IPS DF 19.7 (cell line): ENCODE data around the gene NHLRC1.

Experiments
- DNase-seq: peaks from one replicate; pipeline ENCODE4 v3.0.0-alpha.2; 2013; ENCODE audit warnings: low read depth, low spot score

NHLRC1 gene

DNA sequence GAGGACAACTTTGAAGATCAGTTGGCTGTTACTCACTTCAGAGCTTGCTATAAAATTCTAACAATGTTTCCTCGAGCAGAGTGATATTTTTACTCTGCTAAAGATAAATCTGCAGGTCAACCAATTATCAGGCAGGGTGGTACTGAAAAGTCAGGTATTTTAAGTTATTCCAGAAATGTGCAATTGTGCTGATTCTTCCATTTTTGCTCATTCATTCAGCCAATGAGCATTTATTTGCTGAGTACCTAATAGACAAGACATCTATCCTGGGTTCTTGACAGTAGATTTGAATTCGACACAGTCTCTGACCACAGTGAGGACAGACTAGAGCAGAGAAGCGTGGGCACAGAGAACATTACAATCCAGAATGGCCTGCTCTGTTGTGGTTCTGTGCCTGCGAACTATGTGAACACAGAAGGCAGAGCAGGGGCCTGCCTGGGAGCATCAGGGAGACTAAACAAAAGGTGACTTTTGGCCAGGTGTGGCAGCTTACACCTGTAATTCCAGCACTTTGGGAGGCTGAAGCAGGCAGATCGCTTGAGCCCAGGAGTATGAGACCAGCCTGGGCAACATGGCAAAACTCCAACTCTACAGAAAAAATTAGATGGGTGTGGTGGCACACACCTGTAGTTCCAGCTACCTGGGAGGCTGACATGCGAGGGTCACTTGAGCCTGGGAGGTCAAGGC lies 17.6 kb upstream of the NHLRC1 start:
- no peak for DNase-seq

DNA sequence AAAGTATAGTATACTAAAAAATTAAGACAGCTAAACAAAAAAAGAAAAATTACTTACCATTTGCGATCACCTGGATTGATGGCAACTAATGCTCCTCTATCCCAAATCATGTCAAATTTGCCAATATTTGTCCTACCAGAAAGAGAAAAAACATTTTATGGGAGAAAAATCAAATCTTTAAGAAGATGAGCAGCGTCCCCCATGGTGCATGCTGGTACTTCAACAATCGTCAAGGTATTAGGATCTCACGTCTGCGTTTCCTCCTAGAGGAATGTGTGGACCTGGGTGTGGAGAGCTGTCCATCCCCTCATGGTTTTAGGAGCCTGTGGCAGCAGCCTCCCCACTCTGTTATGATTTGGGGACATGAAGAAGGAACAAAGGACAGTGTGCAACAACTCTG lies 16.4 kb upstream of the NHLRC1 start:
- no peak for DNase-seq

- no peak for DNase-seq
Observed at GRCh38 chr6:18136260-18136659, 13.8 kb upstream of the NHLRC1 start.

- no peak for DNase-seq
Observed at GRCh38 chr6:18135171-18135570, 12.7 kb upstream of the NHLRC1 start.

DNA sequence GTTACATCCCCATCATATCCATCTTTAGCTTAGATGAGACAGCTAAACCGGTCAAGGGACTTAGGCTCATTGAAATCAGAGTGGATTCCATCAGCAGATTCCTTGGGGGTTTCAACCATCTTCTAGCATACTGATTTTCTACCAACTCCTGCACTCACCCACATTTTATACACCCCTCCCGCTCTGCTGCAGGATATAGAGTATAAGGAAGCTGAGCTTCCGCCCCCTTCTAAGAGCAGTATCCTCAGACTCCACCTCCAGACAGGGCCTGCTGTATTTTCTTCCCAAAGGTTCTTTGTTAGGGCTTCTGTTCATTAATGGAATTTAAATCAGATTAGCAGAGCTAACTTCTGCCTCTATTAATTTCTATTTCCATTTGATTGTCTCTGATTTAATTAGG lies 9.9 kb upstream of the NHLRC1 start:
- DNase-seq = no peak

DNA sequence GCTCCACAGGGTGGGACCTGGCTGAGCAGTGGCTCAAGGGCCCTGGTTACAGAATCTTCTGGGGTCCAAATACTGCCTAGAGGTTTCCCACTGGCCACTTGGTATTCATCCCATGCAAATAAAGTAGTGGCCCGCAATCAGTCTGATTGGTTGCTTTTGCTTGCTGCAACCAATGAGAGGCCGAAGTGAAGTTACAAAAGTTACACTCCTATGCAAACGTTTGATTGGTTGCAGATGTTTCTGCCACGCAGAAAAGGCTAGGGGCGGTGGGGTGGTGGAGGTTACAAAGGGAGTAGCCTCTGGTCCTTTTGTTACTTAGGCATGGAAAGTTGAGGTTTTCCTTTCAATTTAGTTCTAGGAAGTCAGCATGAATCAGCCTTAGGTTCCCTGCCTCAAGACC lies 3.6 kb upstream of the NHLRC1 start:
- DNase-seq = no peak

DNA sequence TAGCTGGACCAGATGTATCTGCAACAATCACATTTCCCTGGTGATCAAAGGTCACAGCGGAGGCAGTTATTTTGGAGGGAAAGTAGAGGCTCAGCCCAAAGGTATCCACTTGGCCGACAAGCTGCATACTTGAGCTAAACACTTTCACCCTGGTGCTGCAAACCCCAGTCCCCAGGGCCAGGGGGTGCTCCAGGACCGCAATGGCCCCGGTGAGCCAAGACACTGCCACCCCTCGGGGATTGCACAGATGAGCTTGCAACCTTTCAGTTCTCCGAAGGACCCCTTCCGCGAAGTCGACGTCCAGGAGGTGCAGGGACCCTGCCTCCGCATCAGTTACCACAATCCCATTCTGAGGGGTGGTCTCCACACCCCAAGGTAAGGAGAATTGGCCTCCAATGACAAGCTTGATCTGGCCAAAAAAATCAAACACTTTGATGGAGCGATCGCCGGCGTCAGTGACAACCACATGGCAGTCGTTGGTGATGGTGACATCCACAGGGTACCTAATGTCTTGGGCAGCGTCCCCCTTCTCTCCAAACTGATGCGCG lies 823 bp downstream of the NHLRC1 start:
- no peak for DNase-seq

GRCh38 chr6:18119236-18119635 lies 3.2 kb downstream of the NHLRC1 start:
- no peak for DNase-seq

GRCh38 chr6:18118330-18118729 lies 4.1 kb downstream of the NHLRC1 start:
- no peak for DNase-seq

GRCh38 chr6:18117136-18117535 lies 5.3 kb downstream of the NHLRC1 start:
- no peak for DNase-seq

DNA sequence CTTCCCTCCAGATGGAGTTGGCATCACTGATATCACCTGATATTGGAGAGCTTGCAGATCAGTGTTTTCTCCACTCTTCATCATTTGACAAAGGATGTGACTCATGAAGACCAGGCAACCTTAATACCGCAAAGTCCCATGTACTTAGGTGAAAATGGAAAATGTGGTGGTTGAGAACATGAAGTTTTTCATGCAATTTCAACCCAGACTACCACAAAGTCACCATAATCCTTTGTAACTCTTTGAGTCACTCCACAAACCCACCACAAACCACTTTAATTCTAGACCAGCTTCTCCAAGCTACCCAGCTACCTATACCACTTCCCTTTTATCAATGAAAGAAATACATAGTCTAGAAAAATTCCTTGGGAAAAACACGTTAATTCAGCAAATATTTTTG lies 7.1 kb downstream of the NHLRC1 start:
- DNase-seq = no peak

- no peak for DNase-seq
Observed at GRCh38 chr6:18110162-18110561, 12.3 kb downstream of the NHLRC1 start.

- DNase-seq = no peak
Observed at GRCh38 chr6:18107061-18107460, 15.4 kb downstream of the NHLRC1 start.

DNA sequence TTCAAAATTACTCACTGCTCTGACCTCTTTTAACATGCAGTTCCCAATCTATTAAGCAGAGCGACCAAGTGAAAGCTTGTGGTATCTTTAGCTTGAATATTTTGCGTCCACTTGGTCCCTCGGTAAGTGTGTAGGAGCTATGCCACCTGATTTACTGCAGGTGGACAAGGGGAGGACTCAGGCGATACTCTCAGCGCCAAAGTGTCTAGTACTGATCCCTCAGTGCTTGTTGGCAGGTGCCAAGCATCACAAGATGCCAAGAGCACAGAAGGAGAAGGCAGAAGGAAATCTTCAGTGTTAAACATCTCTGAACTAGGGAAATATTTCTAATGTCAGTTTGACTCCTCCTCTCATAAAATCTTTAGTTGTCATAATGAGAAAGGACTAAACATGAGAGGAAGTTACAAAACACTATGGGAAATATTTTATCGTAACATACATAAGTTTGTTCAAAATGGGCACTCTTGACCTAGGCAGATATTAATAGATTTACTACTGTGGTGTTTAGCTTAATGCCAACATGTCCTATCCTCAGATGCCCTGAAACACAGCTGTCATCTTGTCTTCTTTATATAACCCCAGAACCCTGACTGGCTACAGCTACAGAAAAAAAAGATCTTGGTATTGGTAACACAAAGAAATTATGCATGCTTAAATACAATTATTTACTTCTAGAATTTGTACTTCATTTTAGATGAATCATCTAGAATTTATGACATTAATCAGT lies 19.5 kb downstream of the NHLRC1 start:
- DNase-seq = no peak

- no peak for DNase-seq
Observed at GRCh38 chr6:18101873-18102272, 20.6 kb downstream of the NHLRC1 start.

DNA sequence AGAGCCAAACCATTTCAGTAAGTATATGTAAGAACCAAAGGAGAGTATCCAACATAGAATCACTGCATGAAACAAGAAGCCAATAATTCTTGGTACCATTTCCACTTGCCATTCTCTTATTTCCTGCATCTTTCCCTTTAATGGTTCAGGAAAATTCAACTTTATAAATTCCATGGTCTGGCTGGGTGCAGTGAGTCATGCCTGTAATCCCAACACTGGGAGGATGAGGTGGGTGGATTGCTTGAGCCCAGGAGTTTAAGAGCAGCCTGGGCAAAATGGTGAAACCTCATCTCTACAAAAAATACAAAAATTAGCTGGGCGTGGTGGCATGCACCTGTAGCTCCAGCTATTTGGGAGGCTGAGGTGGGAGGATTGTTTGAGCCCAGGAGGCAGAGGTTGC lies 21.2 kb downstream of the NHLRC1 start:
- no peak for DNase-seq

- DNase-seq = no peak
Observed at GRCh38 chr6:18100296-18100695, 22.2 kb downstream of the NHLRC1 start.

DNA sequence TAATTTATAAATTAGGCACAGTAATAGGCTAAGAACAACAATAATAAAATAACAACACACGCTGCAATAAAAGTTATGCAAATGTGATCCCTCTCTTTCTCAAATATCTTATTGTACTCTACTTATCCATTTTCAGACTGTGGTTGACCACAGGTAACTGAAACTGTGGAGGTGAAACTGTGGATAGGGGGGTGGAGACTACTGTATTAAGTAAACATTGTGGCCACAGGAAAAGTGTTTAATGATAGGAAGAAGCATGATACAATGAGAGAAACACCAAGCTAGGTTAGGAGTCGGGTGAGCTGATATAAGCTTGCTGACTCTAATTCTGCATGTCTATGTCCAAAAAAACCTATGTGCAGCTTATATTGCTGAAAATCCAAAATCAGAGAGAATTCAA lies 23.0 kb downstream of the NHLRC1 start:
- DNase-seq = no peak

DNA sequence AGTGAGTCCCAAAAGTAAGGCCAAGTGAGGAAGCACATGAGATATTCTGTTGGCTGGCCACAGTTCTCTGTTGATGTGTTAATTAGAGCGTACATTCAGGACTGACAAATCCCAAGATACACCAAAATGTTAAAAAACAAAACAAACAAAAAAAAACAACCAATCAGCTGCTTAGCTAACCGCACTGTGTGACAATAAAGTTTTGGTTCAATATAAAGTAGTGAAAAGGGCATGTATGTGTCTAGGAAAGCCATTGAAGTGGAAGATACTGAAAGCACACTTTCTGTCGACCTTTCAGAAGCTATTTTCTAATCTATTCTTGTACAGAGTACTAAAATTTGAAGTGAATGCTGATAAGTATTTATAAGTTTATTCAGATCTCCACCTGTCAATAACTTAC lies 26.1 kb downstream of the NHLRC1 start:
- DNase-seq = no peak

GRCh38 chr6:18091382-18091781 lies 31.1 kb downstream of the NHLRC1 start:
- DNase-seq = no peak

GRCh38 chr6:18090349-18090786 lies 32.1 kb downstream of the NHLRC1 start:
- no peak for DNase-seq

- no peak for DNase-seq
Observed at GRCh38 chr6:18088419-18089296, 33.8 kb downstream of the NHLRC1 start.
